Measurements from ENCODE around the gene SLC25A25.
A peak's percentile ranks its signal among the peaks of the same experiment; 100 is the strongest.
"Not testable (repeated sequence)": the region's sequence is repeated elsewhere in the genome, so short reads cannot be mapped to it uniquely, and the experiment has no call there.

The SLC25A25 gene

DNA sequence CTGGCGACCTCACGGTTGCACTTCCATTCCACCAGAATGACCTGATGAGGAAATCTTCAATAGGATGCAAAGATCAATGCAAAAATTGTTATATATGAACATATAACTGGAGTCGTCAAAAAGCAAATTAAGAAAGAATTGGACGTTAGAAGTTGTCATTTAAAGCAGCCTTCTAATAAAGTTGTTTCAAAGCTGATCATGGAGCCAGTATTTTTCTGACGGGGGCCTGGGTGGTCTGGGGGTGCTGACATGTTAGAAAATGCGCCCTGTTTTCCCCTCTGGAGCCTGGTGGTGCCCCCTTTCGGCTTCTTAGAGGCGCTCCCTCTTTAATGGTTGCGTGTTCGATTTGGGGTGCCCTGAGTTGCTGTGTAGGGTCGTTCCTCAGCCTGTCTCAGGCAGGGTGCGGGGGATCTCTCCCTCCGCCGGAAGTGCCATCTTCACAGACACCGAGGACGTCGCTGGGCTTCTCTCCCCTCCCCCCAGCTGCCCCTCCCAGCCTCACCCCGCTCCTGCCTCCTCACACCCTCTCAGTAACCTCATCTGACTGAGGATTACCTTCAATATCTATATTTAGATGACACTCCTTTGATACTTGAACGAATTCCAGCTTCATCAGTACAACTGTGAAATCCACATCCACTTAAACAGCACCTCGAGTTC lies 41.1 kb downstream of the SLC25A25 start:
- DNase-seq (ENCODE audit: low read depth, low spot score) = no peak

DNA sequence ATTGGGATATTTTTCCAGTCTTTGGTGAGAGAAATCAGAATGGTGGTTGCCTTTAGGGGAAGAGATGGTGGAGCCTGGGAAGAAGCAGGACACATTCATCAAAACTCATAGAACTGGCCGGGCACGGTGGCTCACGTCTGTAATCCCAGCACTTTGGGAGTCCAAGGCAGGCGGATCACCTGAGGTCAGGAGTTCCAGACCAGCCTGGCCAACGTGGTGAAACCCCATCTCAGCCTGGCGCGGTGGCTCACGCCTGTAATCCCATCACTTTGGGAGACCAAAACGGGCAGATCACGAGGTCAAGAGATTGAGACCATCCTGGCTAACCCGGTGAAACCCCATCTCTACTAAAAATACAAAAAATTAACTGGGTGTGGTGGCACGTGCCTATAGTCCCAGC lies 43.7 kb downstream of the SLC25A25 start:
- not testable (repeated sequence) for DNase-seq (ENCODE audit: low read depth, low spot score)

DNA sequence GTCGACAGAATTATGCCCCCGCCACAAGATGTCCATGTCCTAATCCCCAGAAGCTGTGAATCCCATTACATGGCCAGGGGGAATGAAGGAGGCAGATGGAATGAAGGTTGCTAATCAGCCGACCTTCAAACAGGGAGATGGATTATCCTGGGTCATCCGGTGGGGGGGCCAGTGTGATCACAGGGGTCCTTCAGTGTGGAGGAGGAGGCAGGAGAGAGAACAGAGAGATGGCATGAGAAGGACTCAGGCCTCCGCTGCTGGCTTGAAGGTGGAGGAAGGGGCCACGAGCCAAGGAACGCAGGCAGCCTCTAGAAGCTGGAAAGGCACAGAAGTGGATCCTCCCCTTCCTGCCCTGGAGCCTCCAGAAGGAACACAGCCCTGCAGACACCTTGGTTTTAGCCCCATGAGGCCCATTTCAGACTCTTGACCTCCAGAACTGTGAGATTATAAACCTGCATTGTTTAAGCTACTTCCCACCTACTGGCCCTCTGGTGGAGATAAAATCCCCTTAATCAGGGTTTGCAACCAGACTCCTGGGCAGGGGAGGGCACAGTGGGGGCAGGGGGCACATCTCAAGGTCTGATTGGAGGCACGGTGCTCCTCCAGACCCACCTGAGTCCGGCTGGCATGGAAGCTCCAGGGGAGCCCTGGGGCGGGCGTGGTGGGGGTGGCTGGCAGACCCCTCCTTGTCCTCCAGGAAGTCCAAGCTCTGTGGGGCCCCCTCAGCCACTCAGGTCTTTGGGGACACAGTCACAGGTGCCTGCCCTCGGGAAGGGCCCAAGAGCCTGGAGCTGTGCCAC lies 45.7 kb downstream of the SLC25A25 start:
- no peak for DNase-seq (ENCODE audit: low read depth, low spot score)

DNA sequence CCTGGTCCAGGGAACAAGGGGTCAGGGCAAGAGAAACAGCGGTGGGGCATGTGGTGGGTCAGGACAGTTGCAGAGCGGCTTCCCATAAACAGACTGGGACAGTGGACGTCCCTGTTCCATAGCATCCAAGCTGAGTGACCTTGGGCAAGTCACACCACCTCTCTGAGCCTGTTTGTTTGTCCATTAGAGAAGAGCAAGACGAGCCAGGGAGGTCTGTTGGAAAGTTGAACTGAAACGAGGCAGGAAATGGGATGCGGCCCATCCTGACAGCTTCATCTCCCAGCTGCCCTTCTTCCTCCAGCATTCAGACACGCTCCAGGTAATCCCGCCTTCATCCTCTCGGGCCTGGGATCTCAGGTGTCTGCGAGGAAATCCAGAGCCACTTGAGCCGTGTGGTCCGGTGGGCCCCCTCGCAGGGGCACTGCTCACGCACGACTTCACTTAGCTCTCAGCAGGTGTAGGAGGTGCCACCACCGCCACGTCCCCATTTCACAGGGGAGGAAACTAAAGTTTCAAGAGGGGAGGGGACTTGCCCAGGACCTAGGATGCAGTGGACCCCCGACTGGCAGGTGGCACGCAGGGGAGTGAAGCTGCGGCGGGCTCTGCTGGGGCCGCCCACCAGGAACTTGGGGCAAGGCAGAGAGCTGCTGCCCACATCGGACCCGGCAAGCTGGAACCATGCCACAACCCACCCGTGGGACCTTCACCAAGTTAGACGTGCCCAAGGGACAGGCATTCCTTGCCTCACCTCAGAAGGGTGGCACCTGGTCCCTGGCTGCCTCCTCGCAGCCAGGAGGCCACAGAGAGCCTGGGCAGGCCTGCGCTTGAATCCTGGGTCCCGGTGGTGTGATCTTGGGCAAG lies 46.5 kb downstream of the SLC25A25 start:
- no peak for DNase-seq (ENCODE audit: low read depth, low spot score)

GRCh38 chr9:128115187-128116103 lies 47.4 kb downstream of the SLC25A25 start:
- no peak for DNase-seq (ENCODE audit: low read depth, low spot score)

GRCh38 chr9:128116104-128117083 lies 48.4 kb downstream of the SLC25A25 start:
- no peak for DNase-seq (ENCODE audit: low read depth, low spot score)

DNA sequence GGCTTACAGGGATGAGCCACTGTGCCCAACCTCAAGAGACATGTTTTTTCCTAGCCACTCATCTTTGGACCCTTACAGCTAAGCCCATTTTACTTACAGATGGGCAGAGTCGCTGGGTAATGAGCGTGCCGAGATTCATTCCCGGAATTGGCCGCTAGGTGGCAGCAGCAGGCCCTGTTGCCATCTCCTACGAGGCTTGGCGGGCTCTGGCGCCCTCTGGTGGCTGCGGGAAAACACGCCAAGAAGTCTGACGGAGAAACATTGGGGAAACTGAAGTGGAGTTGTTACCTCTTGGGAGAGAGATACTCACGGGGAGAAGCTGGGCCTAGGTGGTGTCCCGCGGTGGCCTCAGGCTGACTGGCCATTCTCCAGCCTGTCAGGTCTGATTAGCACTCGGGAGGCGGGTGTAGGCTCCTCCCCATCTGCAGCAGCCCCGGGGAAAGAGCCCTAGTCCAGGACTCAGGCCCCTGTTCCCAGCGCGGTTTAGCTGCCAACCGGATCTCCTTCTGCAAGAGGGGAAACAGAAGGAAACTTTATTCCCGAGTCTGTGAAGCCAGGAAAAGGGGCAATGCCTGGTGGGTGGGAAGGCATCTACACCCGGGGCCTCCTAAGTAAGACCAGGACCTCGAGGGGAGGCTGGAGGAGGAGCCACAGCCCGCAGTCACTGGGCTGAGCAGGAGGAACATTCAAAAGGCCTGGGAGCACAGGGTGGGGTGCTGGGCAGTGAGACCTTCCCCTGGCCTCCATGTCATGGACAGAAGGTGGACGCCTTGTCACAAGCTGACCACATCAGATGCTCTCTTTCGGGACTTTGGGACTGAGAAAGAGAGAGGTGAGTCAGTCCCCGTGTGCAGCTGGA lies 49.8 kb downstream of the SLC25A25 start:
- DNase-seq (ENCODE audit: low read depth, low spot score) = peak; percentile 96

DNA sequence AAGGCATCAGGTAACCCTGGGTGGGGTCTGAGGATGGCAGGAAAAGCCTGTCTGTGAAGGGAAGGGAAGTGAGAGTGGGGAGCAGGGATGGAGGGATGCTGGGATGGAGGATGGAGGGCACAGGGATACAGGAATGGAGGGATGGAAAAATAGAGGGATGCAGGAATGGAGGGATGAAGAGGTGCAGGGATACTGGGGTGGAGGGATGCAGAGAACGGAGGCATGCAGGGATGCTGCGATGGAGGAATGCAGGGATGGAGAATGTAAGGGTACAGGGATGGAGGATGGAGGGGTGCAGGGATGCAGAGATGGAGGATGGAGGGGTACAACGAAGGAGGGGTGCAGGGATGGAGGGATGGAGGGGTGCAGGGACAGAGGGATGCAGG lies 50.4 kb downstream of the SLC25A25 start:
- no peak for DNase-seq (ENCODE audit: low read depth, low spot score)

GRCh38 chr9:128118971-128119665 lies 51.1 kb downstream of the SLC25A25 start:
- no peak for DNase-seq (ENCODE audit: low read depth, low spot score)

- DNase-seq (ENCODE audit: low read depth, low spot score) = no peak
These were observed 52.2 kb downstream of the SLC25A25 start for GRCh38 chr9:128120061-128120740.

GRCh38 chr9:128120741-128121465 lies 52.9 kb downstream of the SLC25A25 start:
- DNase-seq (ENCODE audit: low read depth, low spot score) = no peak

GRCh38 chr9:128121466-128121810 lies 53.4 kb downstream of the SLC25A25 start:
- no peak for DNase-seq (ENCODE audit: low read depth, low spot score)

GRCh38 chr9:128121924-128122808 lies 54.1 kb downstream of the SLC25A25 start:
- no peak for DNase-seq (ENCODE audit: low read depth, low spot score)

DNA sequence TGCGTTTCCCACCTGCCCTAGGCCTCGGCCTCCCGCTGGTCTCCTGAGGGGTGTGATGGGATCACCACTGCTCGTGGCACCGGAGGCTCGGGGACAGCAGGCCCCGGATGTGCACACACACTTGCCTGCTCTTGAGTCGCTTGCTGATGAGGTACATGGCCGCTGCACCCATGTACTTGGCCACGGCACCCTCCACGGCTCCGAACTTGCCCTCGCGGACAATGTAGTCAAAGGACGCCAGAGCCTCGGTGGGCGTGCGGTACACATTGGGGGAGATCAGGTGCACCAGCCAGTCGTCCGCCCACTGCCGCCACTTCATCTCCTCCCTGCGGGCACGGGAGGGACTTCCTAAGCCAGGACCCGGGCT lies 54.8 kb downstream of the SLC25A25 start:
- DNase-seq (ENCODE audit: low read depth, low spot score) = no peak

DNA sequence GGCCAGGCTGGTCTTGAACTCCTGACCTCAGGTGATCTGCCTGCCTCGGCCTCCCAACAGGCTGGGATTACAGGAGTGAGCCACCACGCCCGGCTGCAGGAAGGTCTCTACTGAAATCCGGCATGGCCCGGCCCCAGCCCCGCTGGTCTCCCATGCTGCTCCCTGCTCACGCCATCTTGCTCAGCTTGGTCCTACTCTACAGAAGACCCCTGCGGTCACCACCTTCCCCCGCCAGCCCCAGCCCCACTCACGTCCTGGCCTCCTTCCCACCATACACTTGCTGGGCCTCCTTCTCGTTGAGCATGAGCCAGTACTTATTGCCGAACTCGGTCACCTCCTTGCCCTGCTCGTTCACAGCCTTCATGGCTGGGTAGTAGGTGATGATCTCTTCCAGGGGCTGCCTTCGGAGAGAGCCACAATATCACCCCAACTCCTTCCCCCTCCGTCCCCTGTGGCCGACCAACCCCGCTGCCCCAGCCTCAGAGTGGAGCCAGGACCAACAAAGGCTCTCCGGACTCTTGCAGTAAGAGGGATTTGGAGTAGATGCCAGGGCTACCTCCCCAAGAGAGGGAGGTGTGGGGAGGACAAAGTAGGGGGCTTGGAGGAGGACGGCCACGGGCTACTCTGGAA lies 55.5 kb downstream of the SLC25A25 start:
- DNase-seq (ENCODE audit: low read depth, low spot score) = no peak

- DNase-seq (ENCODE audit: low read depth, low spot score) = no peak
These were observed 56.4 kb downstream of the SLC25A25 start for GRCh38 chr9:128124451-128124850.

All from activated naive CD8-positive, alpha-beta T cell treated with anti-CD3 and anti-CD28 coated beads, Interleukin-2, amount 50 U/mL, for 16 hours (primary cell).